IPS DF 4.7 (cell line): Measurements from ENCODE around the gene CCDC82.
"Not testable (repeated sequence)": the region's sequence is repeated elsewhere in the genome, so short reads cannot be mapped to it uniquely, and the experiment has no call there.

Experiments used
- DNase-seq: peaks from one replicate; pipeline ENCODE4 v3.0.0-alpha.2; 2013; ENCODE audit warnings: low spot score; ENCODE audit errors: extremely low read depth

Gene CCDC82

GRCh38 chr11:96389720-96390487 lies at the start of gene CCDC82, which contains the start of gene JRKL:
CCDC82 (minus strand) TSS chr11:96389912; CDS start chr11:96384747, 5,165 bp downstream.
JRKL (plus strand) TSS chr11:96390013; CDS start chr11:96390650, 637 bp downstream.
- DNase-seq = peak; percentile 38

DNA sequence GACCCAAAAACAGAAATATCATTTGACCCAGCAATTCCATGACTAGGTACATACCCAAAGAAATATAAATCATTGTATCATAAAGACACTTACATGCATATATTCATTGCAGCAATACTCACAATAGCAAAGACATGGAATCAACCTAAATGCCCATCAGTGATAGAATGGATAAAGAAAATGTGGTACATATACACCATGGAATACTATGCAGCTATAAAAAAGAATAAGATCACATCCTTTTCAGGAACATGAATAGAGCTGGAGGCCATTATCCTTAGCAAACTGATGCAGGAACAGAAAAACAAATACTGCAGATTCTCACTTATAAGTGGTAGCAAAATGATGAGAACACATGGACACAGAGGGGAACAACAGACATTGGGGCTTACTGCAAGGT lies 42.9 kb upstream of the CCDC82 start:
- DNase-seq = not testable (repeated sequence)

- no peak for DNase-seq
Measured at GRCh38 chr11:96430668-96431067, 41.0 kb upstream of the CCDC82 start.

DNA sequence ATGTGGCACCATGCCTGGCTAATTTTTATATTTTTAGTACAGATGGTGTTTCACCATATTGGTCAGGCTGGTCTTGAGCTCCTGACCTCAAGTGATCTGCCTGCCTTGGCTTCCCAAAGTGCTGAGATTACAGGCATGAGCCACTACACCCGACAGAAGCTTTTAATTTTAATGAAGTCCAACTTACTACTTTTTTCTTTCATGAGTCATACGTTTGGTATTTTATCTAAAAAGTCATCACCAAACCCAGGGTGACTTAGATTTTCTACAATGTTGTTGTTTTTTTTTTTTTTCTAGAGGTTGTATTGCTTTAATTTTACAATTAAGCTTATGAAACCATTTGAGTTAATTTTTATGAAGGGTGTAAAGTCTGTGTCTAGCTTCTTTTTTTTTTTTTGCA lies 35.0 kb upstream of the CCDC82 start:
- no peak for DNase-seq

- DNase-seq = no peak
Measured at GRCh38 chr11:96413408-96413807, 23.7 kb upstream of the CCDC82 start.

DNA sequence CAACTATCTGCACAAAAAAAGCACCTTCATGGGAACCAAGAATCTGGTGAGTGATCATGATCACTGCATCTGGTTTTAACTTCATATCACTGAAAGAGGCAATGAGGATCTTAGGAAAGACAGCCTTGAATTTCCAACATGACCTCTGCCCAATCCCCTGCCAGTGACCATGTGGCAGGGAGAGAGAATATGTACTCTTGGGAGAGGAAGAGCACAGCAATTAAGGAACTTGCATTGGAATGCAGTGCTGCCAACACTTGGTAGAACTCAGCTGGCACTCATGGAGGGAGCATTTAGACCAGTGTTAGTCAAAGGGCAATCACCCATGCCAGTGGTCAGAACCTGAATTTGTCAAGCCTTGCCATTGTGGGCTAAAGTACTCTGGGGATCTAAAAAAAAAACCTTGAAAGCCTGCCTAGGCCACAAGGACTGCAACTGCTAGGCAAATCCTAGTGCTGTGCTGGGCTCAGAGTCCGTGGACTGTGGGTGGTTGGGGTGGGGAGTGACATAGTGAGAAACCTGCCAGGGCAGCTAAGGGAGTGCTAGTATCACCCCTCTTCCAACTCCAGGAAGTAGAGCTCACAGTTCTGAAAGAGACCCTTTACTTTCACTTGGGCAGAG lies 23.2 kb upstream of the CCDC82 start:
- no peak for DNase-seq

- DNase-seq = not testable (repeated sequence)
Measured at GRCh38 chr11:96411412-96411811, 21.7 kb upstream of the CCDC82 start.

GRCh38 chr11:96400697-96401096 lies 11.0 kb upstream of the CCDC82 start:
- DNase-seq = no peak

GRCh38 chr11:96397863-96398262 lies 8.2 kb upstream of the CCDC82 start:
- DNase-seq = no peak

- no peak for DNase-seq
Measured at GRCh38 chr11:96396637-96397036, 6.9 kb upstream of the CCDC82 start.

DNA sequence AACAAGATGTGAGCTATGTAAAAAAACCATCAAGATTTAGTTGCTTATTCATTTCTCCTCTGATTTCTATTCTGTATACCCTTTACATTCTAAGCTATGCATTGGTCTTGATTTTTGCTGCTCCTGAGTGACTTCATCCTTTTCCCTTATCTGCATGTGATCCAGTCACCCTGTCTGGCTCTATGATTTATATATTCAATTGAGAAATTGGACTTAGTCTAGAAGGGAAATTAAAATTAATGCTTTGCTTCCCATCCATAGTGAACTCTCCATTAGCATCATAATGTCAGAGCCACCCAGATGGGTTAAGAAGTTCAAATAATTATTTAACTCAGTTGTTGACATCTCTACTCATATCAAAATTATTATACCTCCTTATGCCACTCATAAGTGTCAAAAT lies 5.1 kb upstream of the CCDC82 start:
- DNase-seq = no peak

- DNase-seq = no peak
Measured at GRCh38 chr11:96393753-96394348, 4.1 kb upstream of the CCDC82 start.

- DNase-seq = no peak
Measured at GRCh38 chr11:96391698-96392307, 2.1 kb upstream of the CCDC82 start.

- no peak for DNase-seq
Measured at GRCh38 chr11:96390488-96390792, 728 bp upstream of the CCDC82 start.

DNA sequence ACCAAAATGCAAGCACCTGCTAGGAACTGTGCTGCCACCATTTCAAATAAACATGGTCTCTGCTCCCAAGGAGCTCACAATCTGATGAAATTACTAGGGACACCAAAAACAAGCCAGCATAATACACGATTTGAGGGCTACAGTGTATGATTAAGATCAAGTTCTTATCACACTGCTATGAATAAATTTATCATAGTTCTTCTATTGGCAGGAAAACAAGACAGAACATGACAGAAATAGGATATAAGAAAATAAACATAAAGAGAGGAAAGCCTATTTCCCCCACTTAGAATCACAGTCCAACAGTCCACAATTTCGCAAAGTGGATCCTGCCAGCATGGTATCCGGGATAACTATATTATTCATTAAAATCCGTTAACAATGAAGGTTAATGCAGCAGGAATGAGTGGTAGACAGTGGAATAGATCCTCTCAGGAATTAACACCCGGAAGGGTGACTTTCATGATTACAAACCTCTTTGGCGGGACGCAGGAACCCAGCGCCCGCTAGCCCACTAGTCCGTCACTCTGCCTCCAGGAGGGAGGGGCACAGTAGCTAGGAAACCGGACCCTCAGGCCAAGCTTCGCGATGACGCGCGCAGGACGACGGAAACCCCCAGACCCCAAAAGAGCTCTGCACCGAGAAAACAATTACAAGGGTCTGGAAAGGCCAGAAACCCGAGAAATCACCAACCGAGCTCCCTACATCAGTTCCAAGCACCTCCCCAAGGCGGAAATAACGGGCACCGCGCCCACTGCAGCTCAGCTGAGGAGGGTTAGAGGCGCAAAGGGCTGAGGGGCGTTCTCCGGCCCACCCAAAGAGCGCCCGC lies 607 bp downstream of the CCDC82 start:
- DNase-seq = peak; percentile 14

GRCh38 chr11:96385187-96385586 lies 4.5 kb downstream of the CCDC82 start:
- DNase-seq = no peak

- DNase-seq = no peak
Measured at GRCh38 chr11:96384156-96384555, 5.6 kb downstream of the CCDC82 start.

GRCh38 chr11:96376796-96377195 lies 12.9 kb downstream of the CCDC82 start:
- DNase-seq = no peak

- no peak for DNase-seq
Measured at GRCh38 chr11:96373826-96374225, 15.9 kb downstream of the CCDC82 start.

GRCh38 chr11:96367342-96367741 lies 22.4 kb downstream of the CCDC82 start:
- DNase-seq = no peak

GRCh38 chr11:96366024-96366423 lies 23.7 kb downstream of the CCDC82 start:
- DNase-seq = no peak
